Measurements from ENCODE around the gene ANKRD45. TPM values are rescaled to one million over a fixed set of nuclear protein-coding genes. Genes with fewer than 3 reads are reported as not detected.
"Not testable (repeated sequence)": the region's sequence is repeated elsewhere in the genome, so short reads cannot be mapped to it uniquely, and the experiment has no call there.

ANKRD45 gene
- total RNA-seq, 1 donor from 2014 or later = 0.13 TPM

DNA sequence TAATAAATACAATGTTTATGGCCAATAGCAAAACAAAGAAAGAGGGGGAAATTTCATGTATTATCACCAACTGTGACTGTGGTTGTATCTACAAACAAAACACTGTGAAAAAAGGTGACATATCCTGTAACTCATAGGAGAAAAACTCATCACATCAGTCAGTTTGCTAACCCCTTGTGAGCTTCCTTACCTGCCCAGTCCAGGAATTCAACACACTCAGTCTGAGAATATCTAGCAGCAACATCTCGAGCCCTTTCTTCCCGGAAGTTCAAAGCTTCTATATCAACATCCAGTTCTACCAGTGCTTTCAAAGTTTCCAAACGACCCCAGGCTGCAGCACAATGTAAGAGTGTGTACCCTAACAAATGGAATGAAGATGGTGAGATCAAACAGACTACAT is 23.0 kb downstream of the ANKRD45 start:
- DNase-seq (ENCODE audit: low read depth) = no peak

DNA sequence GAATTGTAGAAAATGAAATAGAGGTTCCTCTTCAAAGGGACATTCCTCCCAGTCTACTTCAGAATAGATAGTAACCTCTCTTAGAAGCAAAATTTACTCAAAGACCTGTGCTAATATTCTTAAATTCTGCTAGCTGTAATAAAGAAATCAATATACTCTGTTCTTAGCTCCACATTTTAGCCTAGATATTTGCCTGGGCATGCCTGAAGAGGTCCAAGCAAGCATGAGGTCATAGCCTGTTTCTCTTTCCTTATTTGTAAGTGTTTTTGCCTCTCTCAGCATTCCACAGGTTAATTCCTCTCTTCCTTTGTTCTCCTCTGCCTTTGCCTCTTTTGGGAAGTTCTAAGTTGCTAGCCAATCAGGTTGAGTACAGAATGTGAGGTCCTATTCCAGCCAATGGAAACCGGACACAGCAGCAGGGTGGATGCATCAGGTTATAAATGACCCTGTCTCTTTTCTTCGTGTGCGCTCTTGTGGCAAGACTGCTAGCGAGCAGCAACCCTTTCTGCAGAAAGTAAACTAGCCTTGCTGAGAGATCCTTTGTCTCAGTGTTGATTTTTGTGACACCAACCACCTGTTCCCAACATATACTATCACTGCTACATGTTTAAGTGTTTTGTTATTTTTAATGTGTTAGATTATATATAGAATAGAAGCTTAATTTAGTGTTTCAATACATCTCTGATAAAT is 27.1 kb downstream of the ANKRD45 start:
- not testable (repeated sequence) for DNase-seq (ENCODE audit: low read depth)

DNA sequence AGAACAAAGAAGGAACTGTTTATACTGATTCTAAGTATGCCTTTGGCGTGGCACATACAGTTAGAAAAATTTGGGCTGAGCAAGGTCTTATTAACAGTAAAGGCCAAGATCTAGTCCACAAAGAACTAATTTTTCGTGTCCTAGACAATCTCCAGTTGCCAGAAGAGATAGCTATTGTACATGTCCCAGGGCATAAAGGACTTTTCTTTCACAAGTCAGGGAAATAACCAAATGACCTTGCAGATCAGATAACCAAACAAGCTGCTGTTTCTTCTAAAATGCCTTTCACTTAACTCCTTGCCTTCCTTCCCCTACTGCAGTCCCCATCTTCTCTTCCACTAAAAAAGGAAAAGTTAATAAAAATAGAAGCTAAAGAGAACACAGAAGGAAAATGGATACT is 30.5 kb downstream of the ANKRD45 start:
- no peak for DNase-seq (ENCODE audit: low read depth)

DNA sequence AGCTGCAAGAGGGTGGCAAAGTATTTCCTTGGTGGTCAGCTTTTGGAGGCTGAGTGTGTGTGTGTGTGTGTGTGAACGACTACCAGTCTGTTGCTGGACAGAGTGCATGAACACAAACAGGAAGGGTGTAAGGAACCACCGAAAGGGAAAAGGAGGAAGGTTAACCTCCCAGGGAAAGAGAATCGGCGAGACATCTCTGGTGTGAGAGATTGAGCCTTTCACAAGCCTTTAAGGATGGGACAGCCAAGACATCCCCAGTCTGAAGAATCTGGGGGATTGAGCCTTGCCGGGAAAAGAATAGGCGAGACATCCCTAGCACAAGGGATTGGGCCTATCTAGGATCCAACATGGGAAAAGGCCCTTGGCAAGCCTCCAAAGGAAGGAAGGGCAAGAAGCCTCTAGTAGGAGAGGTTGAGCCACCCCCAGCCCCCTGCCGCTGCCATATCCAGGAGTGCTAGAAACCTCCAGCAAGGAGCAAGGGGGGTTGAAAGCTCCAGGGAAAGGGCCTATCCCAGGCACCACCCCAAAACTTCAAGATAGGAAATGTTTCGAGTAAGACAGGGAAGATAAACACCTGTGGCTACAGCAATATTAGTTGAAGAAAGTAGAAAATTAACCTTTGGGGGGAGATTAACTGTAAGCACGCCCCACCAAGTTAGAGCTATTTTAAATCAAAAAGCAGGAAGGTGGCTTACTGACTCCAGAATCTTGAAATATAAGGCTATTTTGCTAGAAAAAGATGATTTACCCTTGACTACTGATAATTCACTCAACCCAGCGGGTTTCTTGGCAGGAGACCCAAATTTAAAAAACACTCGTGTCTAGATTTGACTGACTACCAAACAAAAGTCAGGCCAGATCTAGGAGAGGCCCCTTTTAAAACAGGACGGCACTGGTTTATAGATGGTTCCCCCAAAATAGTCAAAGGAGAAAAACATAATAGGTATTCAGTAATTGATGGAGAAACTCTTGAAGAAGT is 31.3 kb downstream of the ANKRD45 start:
- DNase-seq (ENCODE audit: low read depth) = no peak

DNA sequence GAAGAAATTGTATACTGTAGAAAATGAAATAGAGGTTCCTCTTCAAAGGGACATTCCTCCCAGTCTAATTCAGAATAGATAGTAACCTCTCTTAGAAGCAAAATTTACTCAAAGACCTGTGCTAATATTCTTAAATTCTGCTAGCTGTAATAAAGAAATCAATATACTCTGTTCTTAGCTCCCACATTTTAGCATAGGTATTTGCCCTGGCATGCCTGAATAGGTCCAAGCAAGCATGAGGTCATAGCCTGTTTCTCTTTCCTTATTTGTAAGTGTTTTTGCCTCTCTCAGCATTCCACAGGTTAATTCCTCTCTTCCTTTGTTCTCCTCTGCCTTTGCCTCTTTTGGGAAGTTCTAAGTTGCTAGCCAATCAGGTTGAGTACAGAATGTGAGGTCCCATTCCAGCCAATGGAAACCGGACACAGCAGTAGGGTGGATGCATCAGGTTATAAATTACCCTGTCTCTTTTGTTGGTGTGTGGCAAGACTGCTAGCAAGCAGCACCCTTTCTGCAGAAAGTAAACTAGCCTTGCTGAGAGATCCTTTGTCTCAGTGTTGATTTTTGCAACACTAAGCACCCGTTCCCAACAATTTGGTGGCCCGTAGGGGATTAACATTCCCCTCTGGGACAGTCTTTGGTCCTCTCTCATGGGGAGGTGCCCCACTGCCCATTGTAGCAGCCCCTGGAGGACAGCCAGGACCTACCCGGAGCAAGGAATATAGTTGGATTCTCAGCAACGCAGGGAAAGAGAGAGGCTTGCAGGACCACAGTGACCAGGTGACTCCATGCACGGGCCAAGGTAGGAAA is 32.2 kb downstream of the ANKRD45 start:
- not testable (repeated sequence) for DNase-seq (ENCODE audit: low read depth)

DNA sequence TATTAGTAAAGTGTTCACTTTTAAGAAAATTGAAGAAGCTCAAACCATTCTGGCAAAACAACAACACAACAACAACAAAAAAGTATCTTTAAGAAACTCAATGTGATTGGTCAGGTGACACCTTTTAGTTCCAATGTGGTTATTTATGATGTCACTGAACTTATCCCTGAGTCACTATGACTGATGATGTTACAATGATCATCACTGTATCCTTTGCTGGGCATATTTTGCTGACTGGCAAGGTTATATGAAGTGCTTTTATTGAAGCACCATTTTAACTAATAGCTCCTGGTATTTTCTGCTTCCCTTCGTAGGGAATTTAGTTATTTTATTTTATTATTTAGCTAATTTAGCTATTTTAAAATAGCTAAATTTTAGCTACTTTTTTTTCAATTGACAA is 34.5 kb downstream of the ANKRD45 start, which contains the start of gene TEX50:
Gene TEX50 (plus strand): TSS at position 223 of the 400 bp plus-strand sequence. CDS start 184 bp downstream, outside the sequence.
- no peak for DNase-seq (ENCODE audit: low read depth)

DNA sequence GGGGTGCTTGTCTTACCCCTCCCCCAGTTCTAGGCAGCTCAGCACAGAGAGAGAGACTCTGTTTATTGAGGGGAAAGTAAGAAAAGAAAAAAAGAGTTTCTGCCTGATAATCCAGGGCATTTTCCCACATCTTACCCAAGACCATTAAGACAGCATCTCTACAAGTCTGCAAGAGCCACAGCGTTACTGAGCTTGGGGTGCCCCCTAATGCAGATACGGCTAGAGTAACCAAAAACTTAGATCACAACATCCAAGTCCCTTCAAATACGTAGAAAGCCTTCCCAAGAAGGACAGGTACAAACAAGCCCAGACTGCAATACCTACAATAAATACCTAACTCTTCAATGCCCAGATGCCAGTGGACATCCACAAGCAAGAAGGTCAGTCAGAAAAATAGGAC is 40.8 kb downstream of the ANKRD45 start:
- DNase-seq (ENCODE audit: low read depth) = no peak

DNA sequence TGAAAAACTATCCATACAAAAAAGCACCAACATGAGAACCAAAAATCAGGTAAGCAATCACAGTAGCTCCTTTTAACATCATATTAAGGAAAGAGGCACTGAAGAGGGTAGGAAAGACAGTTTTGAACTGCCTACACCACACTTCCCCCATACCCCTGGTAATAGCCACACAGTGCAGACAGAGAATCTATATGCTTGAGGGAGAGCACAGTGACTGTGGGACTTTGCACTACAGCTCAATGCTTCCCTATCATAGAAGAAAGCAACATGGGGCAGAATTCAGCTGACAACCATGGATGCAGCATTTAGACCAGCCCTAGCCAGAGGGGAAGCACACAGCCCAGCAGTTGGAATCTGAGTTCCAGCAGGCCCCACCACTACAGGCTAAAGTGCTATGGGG is 42.4 kb downstream of the ANKRD45 start:
- DNase-seq (ENCODE audit: low read depth) = no peak

DNA sequence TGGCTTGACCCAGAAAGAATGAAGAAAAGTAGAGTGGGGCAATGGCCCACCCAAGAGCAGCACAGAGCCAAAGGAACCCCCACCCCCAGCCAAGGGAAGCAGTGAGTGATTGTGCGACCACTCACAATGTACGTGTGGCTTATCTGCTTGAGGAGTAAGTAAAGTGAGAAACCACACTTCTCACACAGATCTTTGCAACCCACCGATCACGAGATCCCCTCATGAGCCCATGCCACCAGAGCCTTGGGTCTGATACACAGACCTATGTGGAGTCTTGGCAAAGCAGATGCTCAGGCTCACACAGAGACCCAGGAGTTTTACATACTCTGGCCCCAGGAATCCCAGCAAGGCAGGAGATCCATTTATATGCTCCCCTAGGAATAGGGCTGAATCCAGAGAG is 52.8 kb downstream of the ANKRD45 start:
- no peak for DNase-seq (ENCODE audit: low read depth)

DNA sequence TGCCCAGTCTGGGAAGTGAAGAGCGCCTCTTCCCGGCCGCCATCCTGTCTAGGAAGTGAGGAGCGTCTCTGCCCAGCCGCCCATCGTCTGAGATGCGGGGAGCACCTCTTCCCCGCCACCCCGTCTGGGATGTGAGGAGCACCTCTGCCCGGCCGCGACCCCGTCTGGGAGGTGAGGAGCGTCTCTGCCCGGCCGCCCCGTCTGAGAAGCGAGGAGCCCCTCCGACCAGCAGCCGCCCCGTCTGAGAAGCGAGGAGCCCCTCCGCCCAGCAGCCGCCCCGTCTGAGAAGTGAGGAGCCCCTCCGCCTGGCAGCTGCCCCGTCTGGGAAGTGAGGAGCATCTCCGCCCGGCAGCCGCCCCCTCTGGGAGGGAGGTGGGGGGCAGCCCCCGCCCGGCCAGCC is 56.6 kb downstream of the ANKRD45 start:
- not testable (repeated sequence) for DNase-seq (ENCODE audit: low read depth)

DNA sequence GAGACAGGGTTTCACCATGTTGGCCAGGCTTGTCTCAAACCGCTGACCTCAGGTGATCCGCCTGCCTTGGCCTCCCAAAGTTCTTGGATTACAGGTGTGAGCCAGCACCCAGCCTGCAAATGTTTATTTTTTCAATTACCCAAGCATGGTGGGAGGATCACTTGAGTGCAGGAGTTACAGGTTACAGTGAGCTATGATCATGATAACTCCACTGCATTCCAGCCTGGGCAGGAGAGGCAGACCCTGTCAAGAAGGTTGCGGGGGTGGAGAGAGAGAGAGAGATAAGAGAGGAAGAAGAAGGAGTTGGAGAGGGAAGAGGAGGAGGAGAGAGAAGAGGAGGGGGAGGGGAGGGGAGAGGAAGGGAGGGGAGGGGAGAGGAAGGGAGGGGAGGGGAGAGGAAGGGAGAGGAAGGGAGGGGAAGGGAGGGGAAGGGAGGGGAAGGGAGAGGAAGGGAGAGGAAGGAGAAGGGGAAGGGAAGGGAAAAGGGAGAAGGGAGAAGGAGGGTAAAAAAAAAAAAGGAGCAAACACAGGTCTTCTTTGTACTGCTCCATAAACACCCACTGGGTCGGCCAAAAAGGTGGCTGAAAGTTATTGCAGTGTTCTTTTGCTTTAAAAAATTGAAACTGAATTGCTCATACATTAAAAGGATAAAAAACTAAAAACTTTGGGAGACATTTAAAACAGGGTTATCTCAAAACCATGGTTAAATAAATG is 61.0 kb downstream of the ANKRD45 start:
- no peak for DNase-seq (ENCODE audit: low read depth)

DNA sequence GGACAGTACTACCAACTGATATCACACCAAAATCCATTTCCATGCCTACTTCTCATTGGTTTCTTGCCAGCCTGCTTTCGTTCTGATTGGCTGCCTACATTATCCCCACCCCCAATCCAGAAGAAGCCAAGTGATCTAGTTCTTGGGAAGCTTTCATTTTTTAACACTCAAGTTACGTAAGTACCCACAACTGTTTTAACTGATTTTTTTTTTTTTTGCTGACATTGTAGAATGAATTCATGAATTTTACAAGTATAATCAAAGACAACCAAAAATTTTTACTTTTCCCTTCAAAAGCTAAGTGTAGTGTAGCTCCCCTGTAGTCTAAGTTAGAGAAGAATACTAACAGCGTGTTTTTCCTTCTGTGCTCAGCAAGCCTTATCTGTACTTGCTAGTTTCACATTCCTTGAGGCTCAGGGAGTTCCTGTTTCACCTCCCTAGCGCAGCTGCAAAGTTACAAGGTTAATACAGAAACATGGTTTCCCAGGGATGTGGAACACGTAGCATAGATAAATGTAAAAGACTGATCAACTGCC is 66.5 kb downstream of the ANKRD45 start, which contains the start of gene SLC9C2:
Gene SLC9C2 (minus strand): TSS at position 17 of the 536 bp plus-strand sequence. CDS start 1,296 bp downstream, outside the sequence.
- DNase-seq (ENCODE audit: low read depth) = peak; percentile 55

DNA sequence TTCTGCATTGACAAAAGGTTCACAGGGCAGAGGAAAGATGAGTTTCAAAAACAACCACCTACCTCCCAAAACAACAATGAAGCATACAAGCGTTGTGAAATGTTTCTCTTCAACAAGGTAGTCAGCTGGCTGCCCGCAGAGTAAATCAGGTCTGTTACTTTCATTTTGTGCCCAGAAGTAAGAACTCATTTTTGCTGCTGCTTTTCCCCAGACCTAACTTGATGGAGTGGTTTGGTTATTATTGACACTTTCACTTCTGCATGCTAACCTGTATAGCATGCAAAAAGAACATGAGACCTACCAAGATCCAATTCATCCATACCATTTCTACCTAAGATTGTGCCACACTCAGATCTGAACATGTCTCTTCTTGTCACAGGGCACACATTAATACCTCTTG is 68.1 kb downstream of the ANKRD45 start:
- no peak for DNase-seq (ENCODE audit: low read depth)

DNA sequence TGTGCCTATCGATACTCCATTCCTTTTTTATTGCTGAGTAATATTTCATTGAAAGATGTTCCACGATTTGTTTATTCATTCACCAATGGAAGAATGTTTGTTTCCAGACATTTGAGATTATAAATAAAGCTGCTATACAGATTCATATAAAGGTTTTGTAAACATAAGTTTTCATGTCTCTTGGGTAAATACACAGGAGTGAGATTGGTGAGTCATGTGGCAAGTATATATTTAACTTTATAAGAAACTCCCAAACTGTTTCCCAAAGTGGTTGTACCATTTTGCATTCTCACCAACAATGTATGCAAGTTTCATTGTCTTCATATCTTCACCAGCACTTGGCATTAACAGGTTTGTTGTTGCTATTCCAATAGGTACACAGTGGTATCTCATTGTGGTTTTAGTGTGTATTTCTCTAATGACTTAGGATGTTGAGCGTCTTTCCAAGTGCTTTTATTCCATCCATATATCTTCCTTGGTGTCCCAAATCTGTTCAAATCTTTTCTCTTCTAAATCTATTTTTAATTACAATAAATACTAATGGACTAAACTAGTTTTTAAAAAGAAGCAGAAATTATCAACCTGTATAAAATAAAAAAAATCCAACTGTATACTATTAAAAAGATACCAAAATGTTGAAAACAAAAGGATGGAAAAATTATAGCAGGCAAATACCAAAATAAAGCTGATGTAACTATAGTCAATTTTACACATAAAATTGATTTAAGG is 73.4 kb downstream of the ANKRD45 start:
- no peak for DNase-seq (ENCODE audit: low read depth)

DNA sequence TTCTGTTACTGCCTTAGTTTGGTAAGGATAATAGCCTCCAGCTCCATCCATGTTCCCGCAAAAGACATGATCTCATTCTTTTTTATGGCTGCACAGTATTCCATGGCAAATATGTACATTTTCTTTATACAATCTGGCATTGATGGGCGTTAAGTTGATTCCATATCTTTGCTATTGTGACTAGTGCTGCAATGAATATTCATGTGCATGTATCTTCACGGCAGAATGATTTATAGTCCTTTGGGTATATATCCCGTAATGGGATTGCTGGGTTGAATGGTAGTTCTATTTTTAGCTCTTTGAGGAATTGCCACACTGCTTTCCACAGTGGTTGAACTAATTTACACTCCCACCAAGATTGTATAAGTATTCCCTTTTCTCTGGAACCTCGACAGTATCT is 78.5 kb downstream of the ANKRD45 start:
- not testable (repeated sequence) for DNase-seq (ENCODE audit: low read depth)

DNA sequence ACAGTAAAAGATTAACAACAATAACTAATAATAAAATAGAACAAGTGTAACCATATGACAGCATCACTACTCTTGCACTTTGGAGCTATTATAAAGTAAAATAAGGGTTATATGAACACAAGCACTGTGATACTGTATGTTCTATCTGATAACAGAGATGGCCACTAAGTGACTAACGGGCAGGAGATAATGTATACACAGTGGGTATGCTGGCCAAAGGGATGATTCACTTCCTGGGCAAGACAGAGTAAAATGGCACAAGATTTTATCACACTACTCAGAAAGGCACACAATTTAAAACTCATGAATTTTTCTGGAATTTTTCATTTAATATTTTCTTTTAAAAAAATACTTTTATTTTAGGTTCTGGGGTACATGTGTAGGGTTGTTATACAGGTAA is 79.1 kb downstream of the ANKRD45 start:
- no peak for DNase-seq (ENCODE audit: low read depth)

DNA sequence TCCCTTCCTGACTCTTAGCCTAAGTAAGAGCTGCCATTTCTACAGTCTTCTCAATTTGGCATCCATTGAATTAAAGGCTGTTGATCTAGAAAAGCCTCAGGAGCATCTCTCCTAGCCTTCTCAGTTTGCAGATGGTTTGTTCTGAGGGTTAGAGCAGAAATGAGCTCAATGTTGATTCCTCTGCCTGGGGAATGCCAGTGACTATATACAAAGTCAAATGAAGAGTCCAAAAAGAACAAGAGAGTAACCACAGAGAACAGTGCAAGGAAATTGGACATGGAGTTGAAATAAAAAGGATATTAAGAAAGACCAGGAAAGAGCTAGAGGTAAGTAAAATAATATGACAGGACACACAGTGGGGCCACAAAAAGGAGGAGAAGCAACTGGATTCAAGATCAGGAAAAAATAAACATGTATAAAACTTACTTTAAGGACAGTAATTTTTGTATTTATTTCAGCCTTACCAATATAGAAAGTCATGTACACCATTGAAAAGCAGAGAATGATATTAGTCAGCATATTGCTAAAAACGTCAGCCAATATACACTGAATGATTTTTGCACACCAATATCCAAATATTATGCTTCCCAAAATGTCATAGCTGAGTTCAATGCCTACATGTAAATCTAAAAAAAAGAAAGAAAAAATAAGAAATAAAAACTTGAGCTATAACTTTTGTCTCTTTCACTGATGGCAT is 88.1 kb downstream of the ANKRD45 start:
- no peak for DNase-seq (ENCODE audit: low read depth)

DNA sequence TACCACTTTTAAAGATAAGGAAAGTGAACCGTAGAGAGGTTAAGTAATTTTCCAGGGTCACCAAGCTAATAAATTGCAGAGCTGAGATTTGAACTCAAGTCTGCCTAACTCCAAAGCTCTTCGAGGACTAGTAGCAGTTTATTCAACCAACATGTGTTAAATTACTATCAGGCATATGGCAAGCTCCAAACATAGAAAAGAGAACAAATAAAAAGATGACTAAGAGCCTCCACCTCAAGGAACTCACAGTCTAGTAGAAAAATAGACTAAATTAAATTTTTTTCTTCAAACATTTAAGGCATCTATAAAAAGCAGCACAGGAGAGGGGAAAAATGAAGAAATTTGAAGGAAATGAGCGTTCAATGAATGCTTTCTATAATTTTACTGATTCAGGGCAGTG is 89.0 kb downstream of the ANKRD45 start:
- DNase-seq (ENCODE audit: low read depth) = no peak

DNA sequence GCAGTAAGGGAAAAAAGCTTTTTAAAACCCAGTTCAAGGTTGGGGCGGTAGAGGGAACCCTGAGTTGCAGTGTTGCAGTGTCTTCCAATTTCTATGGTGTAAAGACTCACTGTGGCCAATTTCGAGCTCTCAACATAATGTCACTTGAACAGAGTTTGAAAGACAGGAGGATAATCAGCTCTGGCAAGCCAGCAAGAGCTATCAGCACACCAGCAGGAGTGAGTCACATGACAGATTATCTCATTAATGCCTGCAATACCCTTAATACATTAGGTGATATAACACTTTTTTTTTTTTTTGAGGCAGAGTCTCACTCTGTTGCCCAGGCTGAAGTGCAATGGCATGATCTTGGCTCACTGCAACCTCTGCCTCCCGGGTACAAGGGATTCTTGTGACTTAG is 89.6 kb downstream of the ANKRD45 start:
- DNase-seq (ENCODE audit: low read depth) = no peak
